HG02610 (cell line): ENCODE measurements around the gene UTS2B.

Source experiments
- ATAC-seq: cut with Tn5 transposase; IDR thresholded peaks from one replicate; pipeline ENCODE4 v1.9.1; 2021; ENCODE audit warnings: mild to moderate bottlenecking, moderate library complexity; ENCODE audit not compliant: unreplicated experiment

UTS2B gene

GRCh38 chr3:191327526-191327925 lies 2.8 kb downstream of the UTS2B start:
- no peak for ATAC-seq

- ATAC-seq = no peak
Measured at GRCh38 chr3:191324936-191325335, 5.4 kb downstream of the UTS2B start.

DNA sequence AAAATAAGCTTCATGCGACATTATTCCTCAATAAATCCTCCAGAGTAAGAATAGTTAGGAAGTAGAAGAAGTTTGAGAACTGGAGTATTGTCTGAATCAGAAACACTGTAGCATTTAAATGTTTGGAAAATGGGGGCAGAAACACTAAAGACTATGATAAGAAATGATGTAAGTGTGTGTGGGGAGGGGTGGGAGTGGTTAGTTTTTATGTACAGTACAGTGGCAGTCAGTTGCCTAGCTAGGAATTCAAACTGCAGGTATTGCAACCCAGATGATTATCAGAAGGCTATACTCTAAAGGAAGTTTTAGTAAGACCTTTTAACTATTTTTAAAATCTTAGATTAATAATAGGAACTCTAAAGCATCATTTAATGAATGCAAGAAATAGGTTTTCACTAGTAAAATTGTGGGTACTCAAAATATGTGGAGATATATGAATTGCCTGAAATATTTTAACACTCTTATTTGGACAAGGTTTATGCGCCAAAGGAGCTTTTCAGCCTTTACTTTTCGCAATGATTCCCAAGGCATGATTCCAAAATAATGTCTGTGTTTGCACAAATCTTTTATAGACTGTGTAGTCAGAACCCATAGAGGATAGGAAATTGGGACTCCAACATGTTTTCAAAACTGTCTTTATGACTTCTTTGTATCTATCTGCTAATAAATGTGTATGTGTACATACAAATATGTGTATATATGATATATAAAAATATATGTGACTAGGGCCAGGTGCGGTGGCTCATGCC lies 9.1 kb downstream of the UTS2B start:
- ATAC-seq = no peak

DNA sequence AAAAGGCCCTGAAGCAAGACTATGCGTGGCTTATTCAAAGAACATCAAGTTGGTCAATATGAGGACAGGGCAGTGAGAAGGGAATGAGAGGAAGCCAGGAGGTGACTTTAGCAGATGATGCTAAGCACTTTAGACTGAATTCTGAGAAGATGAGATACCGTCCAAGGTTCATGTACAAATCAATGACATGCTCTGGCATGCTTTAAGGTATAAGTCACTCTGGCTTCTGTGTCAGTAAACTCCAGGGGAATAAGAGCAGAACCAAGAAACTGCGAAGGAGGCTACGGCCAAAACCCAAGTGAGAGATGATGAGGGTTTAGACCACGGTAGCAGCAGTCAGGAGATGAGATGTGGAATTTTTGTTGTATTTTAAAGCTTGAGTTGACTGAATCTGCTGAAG lies 10.0 kb downstream of the UTS2B start:
- no peak for ATAC-seq

DNA sequence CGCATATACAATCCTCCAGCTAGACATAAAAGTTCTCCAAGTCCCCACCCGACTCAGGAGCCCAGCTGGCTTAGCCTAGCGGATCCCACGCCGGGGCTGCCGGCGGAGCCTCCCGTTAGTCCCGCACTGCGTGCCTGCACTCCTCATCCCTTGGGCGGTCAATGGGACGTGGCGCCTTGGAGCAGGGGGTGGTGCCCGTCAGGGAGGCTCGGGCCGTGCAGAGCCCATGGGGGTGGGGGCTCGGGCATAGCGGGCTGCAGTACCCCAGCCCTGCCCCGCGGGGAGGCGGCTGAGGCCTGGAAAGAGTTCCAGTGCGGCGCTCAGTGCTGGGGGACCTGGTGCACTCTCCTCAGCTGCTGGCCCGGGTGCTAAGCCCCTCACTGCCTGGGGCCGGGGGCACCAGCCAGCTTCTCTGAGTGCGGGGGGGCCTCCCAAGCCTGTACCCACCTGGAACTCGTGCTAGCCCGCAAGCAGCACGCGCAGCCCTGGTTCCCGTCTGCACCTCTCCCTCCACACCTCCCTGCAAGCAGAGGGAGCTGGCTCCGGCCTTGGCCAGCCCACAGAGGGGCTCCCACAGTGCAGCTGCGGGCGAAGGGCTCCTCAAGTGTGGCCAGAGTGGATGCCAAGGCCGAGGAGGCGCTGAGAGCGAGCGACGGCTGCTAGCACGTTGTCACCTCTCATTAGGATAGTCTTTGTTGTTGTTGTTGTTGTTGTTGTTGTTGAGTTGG lies 13.3 kb downstream of the UTS2B start:
- ATAC-seq = no peak

DNA sequence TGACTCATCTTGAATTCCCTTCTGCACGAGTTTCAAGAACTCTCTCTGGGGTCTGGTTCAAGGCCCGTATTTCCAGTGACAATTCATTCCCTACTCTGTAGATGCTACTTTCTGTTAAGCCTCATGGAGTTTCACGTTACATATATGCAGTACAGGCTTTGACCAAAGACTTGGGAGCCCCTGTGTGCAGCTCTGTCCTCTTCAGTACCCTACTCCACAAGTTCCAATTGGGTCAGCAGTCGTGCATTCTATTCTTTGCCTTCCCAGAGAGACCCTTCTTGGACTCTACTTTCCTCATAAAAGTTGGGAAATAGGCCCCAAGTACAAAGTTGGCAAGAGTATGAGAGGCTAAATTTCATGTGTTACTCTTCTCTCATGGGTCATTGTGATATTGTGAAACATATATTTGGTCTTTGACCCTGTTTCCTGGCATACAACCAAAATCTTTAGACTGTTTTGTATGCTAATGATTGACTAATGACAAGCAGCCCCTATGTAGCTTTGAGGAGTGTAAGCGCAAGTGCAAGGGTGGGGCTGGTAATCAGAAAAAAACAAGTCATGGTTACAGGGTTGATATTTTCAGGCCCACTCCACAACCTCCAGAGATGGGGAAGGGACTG lies 16.1 kb downstream of the UTS2B start:
- no peak for ATAC-seq

DNA sequence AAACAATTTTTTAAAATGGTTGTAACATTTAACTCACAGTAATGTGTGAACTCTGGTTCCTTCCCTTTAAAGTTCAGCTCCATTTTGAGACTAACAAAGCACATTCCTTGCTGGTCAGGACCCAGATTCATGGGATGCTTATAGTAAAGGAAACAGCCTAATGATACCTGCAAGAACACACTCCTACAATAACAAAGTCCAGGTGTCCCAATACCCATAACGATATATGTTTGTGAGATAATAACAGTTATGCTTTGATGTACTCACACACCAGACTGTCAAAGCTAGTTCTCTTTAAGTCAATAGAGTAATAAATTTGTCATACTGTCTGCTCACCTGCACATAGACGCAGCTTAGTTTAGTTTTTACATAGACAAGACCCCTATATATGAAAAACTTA lies 17.0 kb downstream of the UTS2B start:
- ATAC-seq = no peak

GRCh38 chr3:191307341-191307740 lies 23.0 kb downstream of the UTS2B start:
- no peak for ATAC-seq

GRCh38 chr3:191306428-191306827 lies 23.9 kb downstream of the UTS2B start:
- no peak for ATAC-seq

DNA sequence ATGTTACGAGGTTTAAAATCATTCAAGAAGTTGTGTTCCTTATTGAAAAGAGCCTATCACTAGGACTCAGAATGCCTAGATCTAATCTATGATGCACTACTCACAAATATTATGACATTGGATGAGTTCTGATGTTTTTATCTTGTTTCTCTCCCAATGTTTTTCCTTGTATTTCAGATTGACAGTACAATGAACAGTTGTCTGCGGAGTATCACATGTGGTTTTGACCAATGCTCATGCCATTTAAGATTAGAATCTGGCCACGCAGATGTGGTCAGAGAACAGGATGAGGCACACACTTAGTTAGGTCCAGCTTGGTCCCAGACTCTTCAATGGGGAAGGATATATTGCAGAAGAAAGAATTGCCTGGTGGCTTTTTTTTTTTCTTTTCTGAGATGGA lies 26.7 kb downstream of the UTS2B start:
- no peak for ATAC-seq

DNA sequence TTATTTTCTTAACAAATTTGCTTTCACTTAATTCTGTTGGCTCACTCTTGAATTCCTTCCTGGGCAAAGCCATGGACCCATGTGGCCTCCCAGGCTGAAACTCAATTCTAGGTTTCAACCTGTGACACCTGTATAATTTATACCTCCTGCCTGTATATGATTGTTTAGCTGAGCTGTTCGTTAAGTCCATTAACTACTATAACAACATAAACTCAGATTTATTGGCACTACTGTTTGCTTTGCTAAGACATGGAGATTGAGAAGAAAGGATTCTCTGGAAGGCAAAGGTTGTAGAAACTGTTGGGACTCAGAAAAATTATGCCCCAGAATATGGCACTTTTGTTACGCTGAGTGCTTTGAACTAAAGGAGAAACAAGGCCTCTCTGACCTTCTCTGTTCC lies 27.9 kb downstream of the UTS2B start:
- no peak for ATAC-seq

- ATAC-seq = no peak
Measured at GRCh38 chr3:191301782-191302411, 28.4 kb downstream of the UTS2B start.

- peak; percentile 67 for ATAC-seq
Measured at GRCh38 chr3:191301017-191301416, 29.3 kb downstream of the UTS2B start.

DNA sequence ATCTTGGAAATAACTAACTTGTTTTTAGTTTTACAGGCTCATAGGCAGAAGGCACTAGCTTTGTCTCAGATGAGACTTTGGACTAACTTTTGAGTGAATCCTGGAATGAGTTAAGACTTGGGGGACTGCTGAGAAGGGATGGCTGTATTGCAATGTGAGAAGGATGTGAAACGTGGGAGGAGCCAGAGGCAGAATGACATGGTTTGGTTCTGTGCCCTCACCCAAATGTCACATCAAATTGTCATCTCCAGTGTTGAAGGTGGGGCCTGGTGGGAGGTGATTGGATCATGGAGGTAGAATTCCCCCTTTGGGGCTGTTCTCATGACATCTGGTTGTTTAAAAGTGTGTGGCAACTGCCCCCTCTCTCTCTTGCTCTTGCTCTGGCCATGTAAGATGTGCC lies 29.9 kb downstream of the UTS2B start:
- peak; percentile 47 for ATAC-seq

DNA sequence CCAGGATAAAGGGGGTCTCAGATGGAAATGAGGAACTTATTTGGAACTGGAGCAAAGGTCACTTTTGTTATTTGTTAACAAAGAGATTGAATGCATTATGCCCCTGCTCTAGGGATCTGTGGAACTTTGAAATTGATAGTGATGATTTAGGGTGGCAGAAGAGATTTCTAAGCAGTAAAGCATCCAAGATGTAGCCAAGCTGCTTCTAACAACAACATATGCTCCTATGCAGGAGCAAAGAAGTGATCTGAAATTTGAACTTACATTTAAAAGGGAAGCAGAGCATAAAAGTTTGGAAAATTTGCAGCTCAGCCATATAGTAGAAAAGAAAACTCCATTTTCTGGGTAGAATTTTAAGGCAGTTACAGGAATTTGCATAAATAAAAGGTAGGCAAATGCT lies 31.5 kb downstream of the UTS2B start:
- ATAC-seq = no peak

- peak; percentile 77 for ATAC-seq
Measured at GRCh38 chr3:191296041-191296541, 34.2 kb downstream of the UTS2B start.

GRCh38 chr3:191294291-191294690 lies 36.0 kb downstream of the UTS2B start:
- ATAC-seq = no peak

DNA sequence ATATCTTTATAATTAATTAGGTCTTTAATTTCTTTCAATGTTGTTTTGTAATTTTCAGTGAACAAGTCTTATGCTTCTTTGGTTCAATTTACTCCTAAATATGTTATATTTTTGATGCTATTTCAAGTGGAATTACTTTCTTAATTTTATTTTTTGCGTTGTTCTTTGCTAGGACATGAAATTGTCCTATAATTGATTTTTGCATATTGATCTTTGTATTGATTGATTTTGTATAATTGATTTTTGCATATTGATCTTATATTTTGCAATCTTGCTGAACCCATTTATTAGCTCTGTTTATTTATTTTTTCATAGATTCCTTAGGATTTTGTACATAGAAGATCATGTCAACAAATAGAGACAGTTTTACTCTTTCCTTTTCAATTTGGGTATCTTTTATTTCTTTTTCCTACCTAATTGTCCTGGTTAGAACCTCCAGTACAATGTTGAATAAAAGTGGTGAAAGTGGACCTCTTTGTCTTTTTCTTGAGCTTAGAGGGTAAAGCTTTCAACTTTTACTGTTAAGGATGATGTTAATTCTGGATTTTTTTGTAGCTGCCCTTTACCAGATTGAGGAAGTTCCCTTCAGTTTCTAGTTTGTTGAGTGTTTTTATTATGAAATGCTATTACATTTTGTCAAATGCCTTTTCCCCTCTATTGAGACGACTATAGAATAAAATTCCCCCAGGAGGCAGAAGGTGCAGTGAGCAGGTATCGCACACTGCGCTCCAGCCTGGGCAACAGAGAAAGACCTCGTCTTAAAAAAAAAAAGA lies 37.9 kb downstream of the UTS2B start:
- ATAC-seq = no peak

DNA sequence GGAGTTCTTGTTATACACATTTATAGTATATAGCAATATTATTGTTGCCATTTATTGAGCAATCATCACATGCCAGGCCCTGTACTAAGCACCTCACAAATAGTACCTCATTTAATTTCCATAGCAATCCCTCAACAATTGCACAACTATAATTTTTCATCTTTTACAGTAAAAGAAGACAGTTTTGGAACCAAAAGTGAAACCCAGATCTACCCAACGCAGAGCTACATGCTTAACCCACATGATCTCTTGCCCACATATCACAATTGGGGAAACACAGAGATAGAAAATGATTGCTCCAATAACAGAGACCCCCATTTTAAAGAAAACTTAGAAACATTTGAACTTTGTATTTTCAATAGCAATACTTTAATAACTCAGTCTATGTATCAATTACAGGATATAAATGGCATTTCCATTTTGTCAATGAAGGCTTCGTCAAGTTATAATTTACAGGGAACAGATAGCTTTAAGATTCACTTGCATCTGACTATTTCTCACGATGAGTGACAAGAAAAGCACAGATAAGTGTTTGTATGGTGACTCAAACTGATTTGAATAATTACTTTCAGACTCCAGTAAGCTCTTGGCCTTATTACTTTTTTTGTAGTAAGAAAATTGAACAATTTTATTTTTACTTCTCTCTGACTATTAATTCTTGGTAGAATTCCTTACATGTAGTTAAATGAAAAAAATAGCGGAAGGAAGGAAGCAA lies 39.9 kb downstream of the UTS2B start:
- ATAC-seq = peak; percentile 86

DNA sequence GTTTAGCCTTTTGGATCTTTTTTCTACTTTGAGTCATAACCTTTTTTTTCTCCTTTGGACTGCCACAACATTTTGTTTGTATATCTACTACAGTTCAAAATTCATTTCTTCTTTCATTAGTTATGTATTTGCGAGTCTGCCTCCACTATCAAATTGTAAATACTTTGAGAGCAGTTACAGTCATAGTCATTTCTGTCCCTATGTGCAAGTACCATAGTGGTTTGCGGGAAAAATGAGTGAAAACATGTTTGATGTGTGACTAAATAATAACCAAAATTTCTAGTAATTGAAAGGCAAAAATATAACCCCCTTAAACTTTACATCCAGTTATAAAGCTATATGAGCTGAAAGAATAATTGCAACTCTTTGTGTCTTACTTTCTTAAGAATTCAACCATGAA lies 46.9 kb downstream of the UTS2B start:
- no peak for ATAC-seq
